Measurements from ENCODE around the gene SAMD1. TPM values are rescaled to one million over a fixed set of nuclear protein-coding genes. Genes with fewer than 3 reads are reported as not detected.

Gene SAMD1
- total RNA-seq, 2 experiments from 2014 or later, result 62.1 to 66.9 TPM

DNA sequence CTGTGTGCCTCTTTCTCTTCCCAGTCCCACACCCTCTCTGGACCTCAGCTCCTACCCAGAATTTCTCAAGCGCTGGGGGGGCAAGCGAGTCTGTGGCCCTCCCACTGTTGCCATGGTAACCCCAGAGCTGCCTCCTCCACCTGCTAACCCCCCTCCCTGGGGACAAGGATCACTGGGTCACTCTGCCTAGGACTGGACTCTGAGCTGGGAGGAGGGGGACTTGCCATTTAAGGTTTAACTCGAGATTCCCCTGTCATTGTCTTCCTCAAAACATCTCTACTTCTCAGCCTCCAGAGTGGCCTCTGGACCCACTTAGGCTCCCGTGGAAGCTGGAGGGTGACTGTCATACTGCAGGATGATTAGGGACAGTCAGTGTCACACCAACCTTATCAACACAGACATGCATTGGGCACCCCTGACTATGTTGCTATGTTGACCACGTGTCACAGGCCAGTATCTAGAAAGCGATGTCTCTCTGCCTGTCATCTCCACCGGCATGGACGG, 30.8 kb downstream of the SAMD1 start:
- ChIA-PET POLR2A (interaction anchor here (1.2 to 1.9 kb wide), 3 partner anchors 12 to 193 kb away, joined by 3 to 6 read pairs (median 3); partner anchors contain the start of gene IL27RA), CTCF (interaction anchor here (0.6 to 7.0 kb wide), 34 partner anchors 11 to 223 kb away, joined by 3 to 86 read pairs (median 5); partner anchors contain the start of genes ASF1B, IL27RA, MISP3 and NANOS3)
- H3K27me3 Mint-ChIP-seq, result peaks cover 37% of the 10 kb centered on the region
- H3K36me3 Mint-ChIP-seq (ENCODE audit: low read depth), result no peaks in the 10 kb centered on the region
- no peak for DNase-seq
- H3K4me3 Mint-ChIP-seq, result no peak overlapping the region
- H3K9me3 Mint-ChIP-seq, result no peaks in the 10 kb centered on the region
- H3K27ac Mint-ChIP-seq, result no peak overlapping the region
- intact Hi-C loops (cut with micrococcal nuclease), result no loop called here
- H3K4me1 Mint-ChIP-seq (ENCODE audit: low read depth), result peaks cover 16% of the 10 kb centered on the region
- no peak for ATAC-seq
- TF ChIP-seq, protein P1, sequence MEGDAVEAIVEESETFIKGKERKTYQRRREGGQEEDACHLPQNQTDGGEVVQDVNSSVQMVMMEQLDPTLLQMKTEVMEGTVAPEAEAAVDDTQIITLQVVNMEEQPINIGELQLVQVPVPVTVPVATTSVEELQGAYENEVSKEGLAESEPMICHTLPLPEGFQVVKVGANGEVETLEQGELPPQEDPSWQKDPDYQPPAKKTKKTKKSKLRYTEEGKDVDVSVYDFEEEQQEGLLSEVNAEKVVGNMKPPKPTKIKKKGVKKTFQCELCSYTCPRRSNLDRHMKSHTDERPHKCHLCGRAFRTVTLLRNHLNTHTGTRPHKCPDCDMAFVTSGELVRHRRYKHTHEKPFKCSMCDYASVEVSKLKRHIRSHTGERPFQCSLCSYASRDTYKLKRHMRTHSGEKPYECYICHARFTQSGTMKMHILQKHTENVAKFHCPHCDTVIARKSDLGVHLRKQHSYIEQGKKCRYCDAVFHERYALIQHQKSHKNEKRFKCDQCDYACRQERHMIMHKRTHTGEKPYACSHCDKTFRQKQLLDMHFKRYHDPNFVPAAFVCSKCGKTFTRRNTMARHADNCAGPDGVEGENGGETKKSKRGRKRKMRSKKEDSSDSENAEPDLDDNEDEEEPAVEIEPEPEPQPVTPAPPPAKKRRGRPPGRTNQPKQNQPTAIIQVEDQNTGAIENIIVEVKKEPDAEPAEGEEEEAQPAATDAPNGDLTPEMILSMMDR (IDR thresholded peaks at IDR 0.05), result no peak

DNA sequence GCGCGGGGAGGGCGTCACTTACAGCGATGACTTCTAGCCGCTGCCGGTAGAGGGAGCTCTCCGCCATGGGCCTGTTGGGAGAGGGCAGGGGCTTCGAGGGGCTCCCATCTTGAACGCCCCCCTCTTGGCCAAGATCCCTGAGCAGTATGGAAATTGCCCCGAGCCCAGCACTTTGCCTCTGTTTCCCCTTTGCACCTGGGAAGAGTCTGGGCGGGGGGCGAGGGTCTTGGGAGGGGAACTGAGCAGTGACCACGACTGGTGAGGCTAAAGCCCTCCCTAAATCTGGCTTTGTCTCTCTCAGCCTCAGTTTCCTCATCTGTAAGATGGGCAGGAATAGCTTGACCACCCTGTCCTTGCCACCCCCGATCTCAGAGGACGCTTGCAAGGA, 31.5 kb downstream of the SAMD1 start:
- Mint-ChIP-seq H3K9me3 (no peaks in the 10 kb centered on the region), H3K27me3 (peaks cover 37% of the 10 kb centered on the region), H3K4me1 (ENCODE audit: low read depth) (peaks cover 16% of the 10 kb centered on the region), H3K36me3 (ENCODE audit: low read depth) (no peaks in the 10 kb centered on the region), H3K27ac (no peak overlapping the region), H3K4me3 (no peak overlapping the region)
- ChIA-PET POLR2A (interaction anchor here (1.2 to 1.9 kb wide), 2 partner anchors 12 to 28 kb away, joined by 3 to 6 read pairs; partner anchors contain the start of gene IL27RA), CTCF (interaction anchor here (0.5 to 7.0 kb wide), 45 partner anchors 10 to 448 kb away, joined by 3 to 86 read pairs (median 4); partner anchors contain the start of genes ASF1B, IL27RA, MISP3 and NANOS3)
- ATAC-seq, result peak; percentile 77
- DNase-seq, result peak; percentile 77
- intact Hi-C loops (cut with micrococcal nuclease), result no loop called here
- TF ChIP-seq, protein P1 (IDR thresholded peaks at IDR 0.05), result peak; percentile 91

DNA sequence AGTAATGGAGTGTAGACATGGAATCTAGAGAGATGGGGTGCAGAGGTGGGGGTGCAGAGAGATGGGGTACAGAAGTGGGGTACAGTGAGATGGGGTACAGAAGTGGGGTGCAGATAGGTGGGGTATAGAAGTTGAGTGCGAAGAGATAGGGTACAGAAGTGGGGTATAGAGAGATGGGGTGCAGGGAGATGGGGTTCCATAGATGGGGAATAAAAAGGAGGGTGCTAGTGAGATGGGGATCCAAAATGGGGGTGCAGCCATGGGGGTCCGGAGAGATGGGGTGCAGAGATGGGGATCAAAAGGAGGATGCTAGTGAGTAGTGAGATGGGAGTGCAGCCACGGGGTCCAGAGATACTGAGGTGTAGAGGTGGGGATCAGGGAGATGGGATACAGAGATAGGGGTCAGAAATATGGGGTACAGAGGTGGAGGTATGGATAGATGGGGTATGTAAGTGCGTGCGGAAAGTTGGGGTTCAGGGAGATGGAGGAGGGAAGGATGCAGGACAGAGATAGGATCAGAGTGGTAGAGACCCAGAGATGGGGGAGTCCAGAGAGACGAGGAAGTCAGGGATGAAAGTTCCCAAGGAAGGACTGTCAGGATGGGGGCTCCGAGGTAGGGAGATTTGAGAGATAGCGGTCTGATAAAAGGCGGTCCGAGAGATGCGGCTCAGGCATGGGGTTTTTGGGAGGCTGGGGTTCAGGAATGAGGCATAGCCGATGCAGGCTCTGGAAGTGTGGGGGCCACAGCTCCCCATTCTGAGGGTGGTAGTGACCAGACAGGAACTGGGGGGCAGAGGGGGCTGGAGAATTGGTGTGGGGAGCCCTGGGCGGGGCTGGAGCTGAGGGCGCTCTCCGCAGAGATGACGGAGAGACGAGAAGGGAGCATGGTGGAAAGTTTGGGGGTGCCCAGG, 32.1 kb downstream of the SAMD1 start:
- Mint-ChIP-seq H3K4me1 (ENCODE audit: low read depth) (peaks cover 16% of the 10 kb centered on the region), H3K27me3 (peaks cover 37% of the 10 kb centered on the region), H3K27ac (no peak overlapping the region), H3K36me3 (ENCODE audit: low read depth) (no peaks in the 10 kb centered on the region), H3K4me3 (no peak overlapping the region), H3K9me3 (no peaks in the 10 kb centered on the region)
- ATAC-seq (no peak), DNase-seq (no peak)
- TF ChIP-seq, protein P1 (IDR thresholded peaks at IDR 0.05), result no peak
- ChIA-PET POLR2A (interaction anchor here (1.2 kb wide), 1 partner anchor 13 kb away, joined by 3 read pairs; no protein-coding TSS in a partner anchor), CTCF (interaction anchor here (0.5 to 7.0 kb wide), 42 partner anchors 10 to 449 kb away, joined by 3 to 86 read pairs (median 4); partner anchors contain the start of genes ASF1B, DCAF15, IL27RA and MISP3)
- intact Hi-C loops (cut with micrococcal nuclease), result no loop called here

DNA sequence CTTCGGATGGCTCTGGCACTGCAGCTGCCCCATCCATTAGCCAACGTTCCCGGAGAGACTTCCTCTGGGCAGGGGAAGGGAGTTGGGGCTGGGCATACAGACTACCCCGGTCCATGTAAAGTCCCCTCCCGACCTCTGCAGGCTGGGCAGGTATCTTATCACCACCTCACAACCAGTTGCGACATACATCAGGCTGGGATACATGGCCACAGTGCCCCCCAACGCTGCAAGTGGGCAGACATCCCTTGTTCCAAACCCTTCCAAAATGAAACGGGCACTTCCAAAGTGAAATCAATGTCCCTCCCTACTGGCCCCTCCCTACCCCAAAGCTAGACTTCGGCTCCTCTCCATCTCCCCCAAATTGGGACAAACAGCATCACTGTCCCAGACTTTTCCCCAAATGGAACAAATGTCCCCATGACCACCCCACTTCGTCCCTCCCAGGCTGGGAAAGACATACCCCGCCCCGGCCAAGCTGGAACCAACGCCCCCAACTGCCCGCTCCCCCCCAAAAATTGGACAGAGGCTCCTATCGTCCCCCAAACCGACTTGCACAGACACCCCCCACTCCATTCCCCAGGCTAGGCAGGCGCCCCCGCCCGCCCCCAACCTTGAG, 33.7 kb downstream of the SAMD1 start:
- Mint-ChIP-seq H3K27ac (no peak overlapping the region), H3K9me3 (no peaks in the 10 kb centered on the region), H3K4me1 (ENCODE audit: low read depth) (peaks cover 16% of the 10 kb centered on the region), H3K27me3 (peaks cover 37% of the 10 kb centered on the region), H3K4me3 (no peak overlapping the region), H3K36me3 (ENCODE audit: low read depth) (peaks cover 11% of the 10 kb centered on the region)
- ATAC-seq, result no peak
- CTCF ChIA-PET, result interaction anchor here (1.1 to 7.0 kb wide), 5 partner anchors 8 to 177 kb away, joined by 3 to 86 read pairs (median 24); partner anchors contain the start of gene MISP3
- TF ChIP-seq, protein P1 (IDR thresholded peaks at IDR 0.05), result no peak
- POLR2A ChIA-PET, result interaction anchor here (0.6 to 0.7 kb wide), 3 partner anchors 69 to 338 kb away, joined by 3 read pairs; no protein-coding TSS in a partner anchor
- intact Hi-C loops (cut with micrococcal nuclease), result no loop called here
- no peak for DNase-seq

Data from activated CD8-positive, alpha-beta T cell treated with anti-CD3 and anti-CD28 coated beads for 36 hours (primary cell).